HG03520 (cell line): ENCODE measurements around the gene TUBG2.
"Not testable (repeated sequence)": the region's sequence is repeated elsewhere in the genome, so short reads cannot be mapped to it uniquely, and the experiment has no call there.

ENCODE experiments used
- ATAC-seq: cut with Tn5 transposase; IDR thresholded peaks from one replicate; pipeline ENCODE4 v1.9.1; 2021; ENCODE audit warnings: mild to moderate bottlenecking, moderate library complexity; ENCODE audit not compliant: unreplicated experiment

Gene TUBG2

GRCh38 chr17:42659079-42659931 lies at the start of gene TUBG2:
TUBG2 (plus strand) TSS chr17:42659284; CDS start chr17:42659504, 220 bp downstream.
- no peak for ATAC-seq

- peak; percentile 4 for ATAC-seq
Measured at GRCh38 chr17:42609814-42610801, 49.0 kb upstream of the TUBG2 start.

GRCh38 chr17:42612013-42612412 lies 47.1 kb upstream of the TUBG2 start:
- ATAC-seq: no peak

DNA sequence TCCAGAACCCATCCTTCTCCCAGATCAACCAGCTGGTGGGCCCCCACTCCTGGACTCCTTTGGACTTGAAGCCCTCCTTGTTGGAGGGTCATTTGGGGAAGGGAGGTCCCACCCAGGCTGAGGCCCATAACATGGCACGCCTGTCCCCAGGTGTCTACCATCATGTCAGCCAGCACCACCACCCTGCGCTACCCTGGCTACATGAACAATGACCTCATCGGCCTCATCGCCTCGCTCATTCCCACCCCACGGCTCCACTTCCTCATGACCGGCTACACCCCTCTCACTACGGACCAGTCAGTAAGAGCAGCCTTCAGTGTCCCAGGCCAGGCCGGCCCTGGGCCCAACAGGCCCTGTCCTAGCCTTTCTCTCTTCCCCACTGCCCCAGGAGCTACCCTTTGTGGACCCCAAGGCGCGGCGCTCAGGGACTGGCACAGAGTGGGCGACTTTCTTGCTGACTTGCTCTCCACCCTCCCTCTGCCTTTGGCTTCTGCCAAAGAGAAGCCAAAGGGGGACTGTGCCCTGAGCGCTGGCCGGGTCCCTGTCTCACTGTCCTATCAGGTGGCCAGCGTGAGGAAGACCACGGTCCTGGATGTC lies 45.3 kb upstream of the TUBG2 start:
- ATAC-seq: no peak

DNA sequence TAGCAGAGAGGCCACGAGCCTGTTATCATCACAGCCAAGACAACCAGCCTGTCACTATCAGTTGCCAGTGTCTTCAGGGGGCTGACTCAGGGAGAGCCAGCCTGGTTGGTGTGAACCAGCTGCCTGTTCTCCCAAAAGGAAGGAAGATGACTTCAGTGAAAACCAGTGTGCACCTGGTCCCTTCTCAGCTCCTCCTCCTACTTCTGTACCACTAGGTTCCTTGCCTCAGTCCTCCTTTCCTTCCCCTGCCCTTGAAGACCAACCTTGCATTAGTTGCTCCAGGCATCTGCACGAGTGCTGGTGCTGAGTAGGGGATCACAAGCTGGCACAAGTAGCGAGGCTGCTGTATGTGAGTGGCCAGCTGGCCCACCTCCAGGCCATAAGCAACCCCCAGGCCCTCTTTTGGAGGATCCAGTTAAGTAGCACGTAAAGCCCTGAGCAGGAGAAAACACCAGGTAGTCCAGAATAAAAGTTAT lies 41.1 kb upstream of the TUBG2 start:
- ATAC-seq: peak; percentile 29

DNA sequence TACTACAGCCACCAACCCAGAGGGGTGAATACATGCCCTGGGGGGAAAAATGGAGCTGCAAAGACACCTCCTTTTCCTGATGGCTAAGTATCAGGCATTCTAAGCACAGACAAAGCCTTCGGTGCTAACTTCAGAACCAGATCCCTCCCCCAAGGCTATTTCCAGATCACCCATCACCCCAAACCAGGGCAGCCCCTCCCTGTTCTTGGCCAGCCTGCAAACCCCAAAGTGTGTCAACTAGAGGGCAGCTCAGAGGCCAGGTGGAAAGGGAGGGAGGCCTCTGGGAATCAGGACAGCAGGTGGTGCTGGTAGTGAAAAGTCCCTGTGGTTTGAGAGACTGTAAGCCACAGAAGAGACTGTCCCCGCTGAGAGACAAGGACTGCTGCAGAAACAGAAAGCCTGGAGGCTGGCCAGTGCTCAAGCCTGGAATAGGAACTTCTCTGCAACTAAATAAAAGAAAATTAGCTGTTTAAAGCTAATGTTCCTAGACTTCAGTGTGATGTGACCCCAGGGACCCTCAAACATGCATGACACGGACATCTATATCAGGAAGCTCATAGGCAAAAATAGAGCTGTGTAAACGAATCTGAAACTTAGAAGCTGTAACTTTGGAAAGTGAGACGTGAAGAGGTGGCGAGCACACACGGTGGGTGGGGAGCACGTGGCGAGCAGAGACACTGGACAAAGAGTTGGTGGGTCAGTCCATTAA lies 40.5 kb upstream of the TUBG2 start:
- ATAC-seq: peak; percentile 52

DNA sequence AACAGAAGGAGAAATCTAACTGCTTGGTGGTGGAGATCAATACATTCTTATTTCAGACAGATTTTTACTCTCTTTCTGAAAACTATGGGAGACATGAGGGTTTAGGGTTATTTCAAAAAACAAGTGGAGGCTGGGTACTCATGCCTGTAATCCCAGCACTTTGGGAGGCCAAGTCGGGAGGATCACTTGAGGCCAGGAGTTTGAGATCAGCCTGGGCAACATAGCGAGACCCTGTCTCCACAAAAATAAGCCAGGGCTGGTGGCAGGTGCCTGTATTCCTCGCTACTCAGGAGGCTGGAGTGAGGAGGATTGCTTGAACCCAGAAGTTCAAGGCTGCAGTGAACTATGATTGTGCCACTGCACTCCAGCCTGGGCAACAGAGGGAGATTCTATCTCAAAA lies 37.1 kb upstream of the TUBG2 start:
- ATAC-seq: not testable (repeated sequence)

- no peak for ATAC-seq
Measured at GRCh38 chr17:42623271-42623670, 35.8 kb upstream of the TUBG2 start.

GRCh38 chr17:42623732-42624596 lies 35.1 kb upstream of the TUBG2 start:
- no peak for ATAC-seq

- ATAC-seq: not testable (repeated sequence)
Measured at GRCh38 chr17:42627032-42627764, 31.9 kb upstream of the TUBG2 start.

- no peak for ATAC-seq
Measured at GRCh38 chr17:42629411-42630009, 29.6 kb upstream of the TUBG2 start.

- no peak for ATAC-seq
Measured at GRCh38 chr17:42632949-42633444, 26.1 kb upstream of the TUBG2 start.

DNA sequence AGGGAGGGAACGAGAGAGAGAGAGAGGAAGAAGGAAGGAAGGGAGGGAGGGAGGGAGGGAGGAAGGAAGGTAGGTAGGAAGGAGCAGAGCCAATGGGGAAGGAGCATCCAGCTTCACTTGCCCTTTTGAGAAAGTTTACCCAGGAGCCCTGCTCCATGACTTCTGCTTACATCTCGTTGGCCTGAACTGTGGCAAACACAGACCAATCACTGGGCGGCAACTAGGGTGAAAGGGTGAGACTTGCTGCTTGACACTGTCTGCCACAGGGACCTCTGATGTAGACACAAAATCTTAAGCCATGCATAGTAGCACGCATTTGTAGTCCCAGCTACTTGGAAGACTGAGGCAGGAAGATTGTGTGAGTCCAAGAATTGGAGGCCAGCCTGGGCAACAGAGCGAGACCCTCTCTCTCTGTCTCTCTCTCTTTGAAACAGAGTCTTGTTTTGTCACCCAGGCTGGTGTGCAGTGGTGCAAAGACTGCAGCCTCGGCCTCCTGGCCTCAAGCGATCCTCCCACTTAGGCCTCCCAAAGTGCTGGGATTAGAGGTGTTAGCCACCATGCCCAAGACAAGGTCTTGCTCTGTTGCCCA lies 19.5 kb upstream of the TUBG2 start:
- no peak for ATAC-seq

GRCh38 chr17:42640121-42640520 lies 19.0 kb upstream of the TUBG2 start:
- no peak for ATAC-seq

GRCh38 chr17:42642336-42642735 lies 16.7 kb upstream of the TUBG2 start:
- ATAC-seq: no peak

GRCh38 chr17:42647778-42648177 lies 11.3 kb upstream of the TUBG2 start:
- no peak for ATAC-seq

DNA sequence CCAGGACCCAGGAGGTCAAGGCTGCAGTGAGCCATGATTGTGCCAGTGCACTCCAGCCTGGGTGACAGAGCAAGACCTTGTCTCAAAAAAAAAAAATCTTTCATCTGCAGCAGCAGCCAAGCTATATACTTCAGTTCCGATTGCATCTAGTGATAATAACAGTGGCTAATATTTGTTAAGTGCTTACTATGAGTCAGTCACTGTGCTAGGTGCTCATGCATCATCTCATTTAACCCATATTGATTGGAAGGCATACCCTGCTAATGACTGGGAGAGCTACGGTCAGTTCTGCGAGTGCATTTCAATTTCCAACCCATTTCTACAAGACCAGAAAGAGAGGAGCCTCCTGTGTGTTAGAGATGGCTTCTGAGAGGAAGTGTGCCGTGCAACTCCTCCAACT lies 7.7 kb upstream of the TUBG2 start:
- no peak for ATAC-seq
